ENCODE data around the gene SCAPER.

Gene SCAPER

DNA sequence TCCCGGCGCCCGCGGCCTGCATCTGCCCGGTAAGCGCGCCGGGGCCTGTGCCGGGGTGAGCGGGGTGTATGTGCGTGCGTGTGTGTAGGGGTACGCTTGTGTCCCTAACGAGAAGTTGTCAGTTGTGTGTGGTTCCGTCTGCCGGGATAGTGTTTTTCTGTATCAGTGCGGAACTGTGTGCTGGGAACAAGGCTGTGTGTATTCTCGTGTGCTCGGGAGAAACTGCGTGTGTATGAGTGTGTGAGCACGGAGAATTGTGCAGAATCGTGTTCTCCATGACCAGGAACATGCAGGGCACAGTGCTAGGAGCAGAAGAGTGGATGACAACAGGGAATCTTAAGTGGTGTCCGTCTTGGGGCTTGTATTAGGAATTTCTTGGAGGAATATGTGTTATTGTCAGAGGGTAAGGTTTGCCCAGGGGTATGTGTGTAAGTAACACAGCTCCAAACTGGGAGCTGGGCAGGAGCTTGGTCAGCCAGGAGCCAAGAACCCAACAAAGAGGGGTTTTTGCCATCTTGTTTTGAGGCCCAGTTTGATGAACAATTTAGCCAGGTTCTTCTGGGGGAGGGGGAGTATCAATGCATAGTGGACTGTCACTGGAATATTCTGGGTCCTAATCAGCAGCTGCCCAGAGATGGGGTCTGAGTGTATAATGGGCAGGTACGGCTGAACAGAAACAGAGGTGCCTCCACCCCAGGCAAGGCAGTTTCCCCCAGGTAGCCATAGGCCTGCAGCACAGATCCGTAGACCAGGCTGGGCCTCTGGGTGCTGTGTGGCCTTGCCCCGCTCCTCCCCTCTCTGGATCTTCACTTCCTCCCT, 566.4 kb downstream of the SCAPER start:
- DNase-seq (ENCODE audit: low read depth in 2 of 2): no peak

GRCh38 chr15:76337696-76338485, 567.2 kb downstream of the SCAPER start:
- DNase-seq (ENCODE audit: low read depth in 2 of 2): no peak

DNA sequence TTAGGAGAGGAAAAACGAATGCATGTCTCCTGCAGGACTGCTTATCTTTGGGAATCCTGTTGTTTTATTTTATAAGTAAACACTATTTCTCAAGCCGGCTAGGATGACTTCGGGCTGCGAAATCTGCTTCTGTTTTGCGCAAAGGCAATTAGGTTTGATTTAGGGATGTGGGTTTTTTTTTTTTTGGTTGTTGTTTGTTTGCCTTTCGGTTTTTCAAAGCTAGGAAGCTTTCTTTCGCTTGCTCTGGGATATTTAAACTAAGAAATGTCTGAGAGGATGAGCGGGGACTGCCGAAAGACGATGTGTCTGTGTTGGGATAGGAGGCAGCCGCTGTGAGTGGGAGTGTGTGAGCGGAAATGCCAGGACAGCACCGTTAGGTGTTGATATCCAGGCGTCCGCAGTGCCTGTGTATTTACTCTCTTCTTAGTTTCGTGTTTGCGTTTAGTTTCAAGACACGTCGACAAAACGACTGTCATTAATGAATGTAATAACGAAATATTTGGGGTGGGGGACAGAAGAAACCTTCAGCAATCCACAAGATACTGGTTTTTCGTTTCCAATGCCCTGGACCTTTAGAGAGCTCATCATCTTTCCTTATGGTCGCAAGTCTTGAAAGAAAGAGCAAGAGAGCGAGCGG, 568.0 kb downstream of the SCAPER start:
- no peak for DNase-seq (ENCODE audit: low read depth in 2 of 2)

DNA sequence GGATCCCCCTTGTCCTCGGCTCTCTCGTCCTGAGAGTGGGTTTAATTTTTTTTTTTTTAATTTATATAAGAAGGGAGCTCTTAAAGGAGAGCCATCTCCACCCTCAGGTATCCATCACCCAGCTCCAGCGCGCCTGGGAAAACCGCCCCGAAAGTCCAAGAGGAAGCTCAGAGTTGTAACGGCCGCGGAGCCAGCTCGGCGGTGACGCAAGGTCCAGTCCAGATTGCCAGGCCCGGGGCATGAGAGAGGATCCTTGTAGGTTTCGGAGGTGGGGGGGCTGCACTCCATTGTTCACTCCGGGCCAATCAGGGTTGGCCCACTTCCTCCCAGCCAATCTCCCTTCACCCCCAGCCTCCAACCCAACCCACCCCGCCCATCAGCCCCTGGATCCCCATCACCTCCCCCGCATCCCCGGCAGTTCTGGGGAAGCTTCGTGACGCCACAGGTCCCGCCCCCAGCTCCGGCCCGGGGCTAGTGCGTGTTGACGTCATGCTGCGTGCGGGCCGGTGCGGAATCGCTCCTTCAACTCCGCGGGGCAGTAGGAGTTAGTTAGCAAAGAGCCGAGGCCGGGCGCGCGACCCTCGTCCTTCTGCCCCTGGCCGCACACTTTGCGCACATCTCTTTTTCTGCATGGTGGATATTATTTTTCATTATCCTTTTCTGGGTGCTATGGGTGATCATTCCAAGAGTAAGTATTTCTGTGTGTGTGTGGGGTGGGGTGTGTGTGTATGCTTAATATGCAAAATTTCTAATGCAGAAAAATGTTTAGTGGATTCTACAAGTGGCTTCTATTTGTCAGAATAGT, 568.7 kb downstream of the SCAPER start, which contains the start of gene ISL2:
ISL2 (plus strand) TSS at position 520 of the 805 bp plus-strand sequence; CDS start at position 631, 111 bp downstream.
- DNase-seq (ENCODE audit: low read depth in 2 of 2): peak; percentile 62 to 70

GRCh38 chr15:76335307-76336253, 569.6 kb downstream of the SCAPER start:
- no peak for DNase-seq (ENCODE audit: low read depth in 2 of 2)

- no peak for DNase-seq (ENCODE audit: low read depth in 2 of 2)
Measured at GRCh38 chr15:76334438-76335306, 570.5 kb downstream of the SCAPER start.

DNA sequence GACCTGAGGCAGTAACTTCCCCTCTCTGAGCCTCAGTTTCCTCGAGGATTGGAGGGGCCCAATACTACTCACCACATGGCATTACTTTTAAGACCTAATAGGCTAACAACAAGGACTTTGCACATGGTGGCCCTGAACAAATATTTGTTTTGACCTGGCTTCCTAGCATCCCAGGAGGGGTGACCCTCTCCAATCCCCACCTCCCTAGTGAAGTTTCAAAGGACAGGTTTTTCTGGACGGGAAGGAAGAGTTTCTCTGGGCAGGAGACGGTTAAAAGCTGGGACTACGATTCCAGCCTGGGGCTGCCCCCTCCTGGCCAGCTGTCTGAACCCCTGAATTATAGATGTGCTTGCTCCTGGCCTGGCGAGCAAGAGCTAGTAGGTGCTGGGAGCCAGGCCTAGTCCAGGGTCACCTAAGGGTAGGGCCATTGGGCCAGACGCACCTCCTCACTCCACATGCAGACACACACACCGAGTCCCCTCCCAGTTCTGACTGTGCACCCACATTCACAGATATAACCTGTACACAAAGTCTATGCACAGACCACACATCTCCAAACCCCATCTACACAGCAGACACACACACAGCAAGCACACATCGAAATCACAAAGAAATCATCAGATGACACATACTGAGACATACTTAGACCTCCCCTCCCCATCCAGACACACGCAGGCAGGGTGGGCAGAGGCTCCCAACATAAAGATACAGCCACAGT, 571.3 kb downstream of the SCAPER start:
- no peak for DNase-seq (ENCODE audit: low read depth in 2 of 2)

- DNase-seq (ENCODE audit: low read depth in 2 of 2): no peak
Measured at GRCh38 chr15:76333309-76333708, 571.8 kb downstream of the SCAPER start.

GRCh38 chr15:76332796-76333195, 572.3 kb downstream of the SCAPER start:
- no peak for DNase-seq (ENCODE audit: low read depth in 2 of 2)

- DNase-seq (ENCODE audit: low read depth in 2 of 2): no peak
Measured at GRCh38 chr15:76330080-76330680, 575.0 kb downstream of the SCAPER start.

DNA sequence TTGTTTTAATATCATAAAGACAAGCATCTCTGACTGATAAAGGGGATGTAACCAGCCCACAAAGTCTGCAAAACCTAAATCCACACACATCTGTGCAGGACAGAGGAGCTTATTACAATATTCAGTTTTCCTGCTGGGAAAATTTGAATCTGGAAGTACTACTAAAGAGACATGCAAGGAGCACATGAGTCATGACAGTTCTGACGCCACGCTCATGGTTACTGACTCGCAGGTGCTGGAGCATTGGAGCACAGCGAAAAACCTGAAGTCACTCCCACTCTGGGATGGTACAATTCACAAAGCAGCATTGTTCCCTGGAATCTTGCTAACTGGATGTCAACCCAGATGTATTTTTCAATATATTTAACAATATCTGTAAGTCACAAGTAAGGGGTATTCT, 576.2 kb downstream of the SCAPER start:
- no peak for DNase-seq (ENCODE audit: low read depth in 2 of 2)

DNA sequence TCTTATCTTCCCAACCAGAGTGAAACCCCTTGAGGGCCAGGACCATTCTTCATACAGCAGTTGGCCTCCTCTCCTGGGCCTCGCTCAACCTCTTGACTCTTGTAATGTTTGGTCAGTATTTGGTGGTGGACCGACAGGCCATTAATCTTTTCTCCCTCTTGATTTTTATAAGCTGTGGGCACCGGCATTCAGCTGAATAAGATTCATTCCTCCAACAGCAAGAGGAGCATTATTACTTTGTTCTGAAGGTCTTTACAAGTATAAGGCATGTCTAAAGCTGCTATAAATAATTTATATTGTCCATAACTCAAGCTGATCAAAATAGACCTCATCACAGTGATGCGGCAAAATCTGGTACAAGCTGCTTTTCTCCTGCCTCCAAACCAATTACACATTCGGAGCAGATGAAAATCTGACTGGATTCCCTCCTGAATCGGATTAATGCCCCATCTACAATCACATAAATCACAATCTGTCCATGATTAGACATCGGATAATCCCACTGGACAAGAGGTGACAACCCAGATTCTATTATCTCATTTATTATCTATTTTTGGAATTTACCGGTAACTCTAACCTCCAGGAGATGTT, 576.9 kb downstream of the SCAPER start:
- DNase-seq (ENCODE audit: low read depth in 2 of 2): no peak

GRCh38 chr15:76327191-76328105, 577.7 kb downstream of the SCAPER start:
- DNase-seq (ENCODE audit: low read depth in 2 of 2): no peak

DNA sequence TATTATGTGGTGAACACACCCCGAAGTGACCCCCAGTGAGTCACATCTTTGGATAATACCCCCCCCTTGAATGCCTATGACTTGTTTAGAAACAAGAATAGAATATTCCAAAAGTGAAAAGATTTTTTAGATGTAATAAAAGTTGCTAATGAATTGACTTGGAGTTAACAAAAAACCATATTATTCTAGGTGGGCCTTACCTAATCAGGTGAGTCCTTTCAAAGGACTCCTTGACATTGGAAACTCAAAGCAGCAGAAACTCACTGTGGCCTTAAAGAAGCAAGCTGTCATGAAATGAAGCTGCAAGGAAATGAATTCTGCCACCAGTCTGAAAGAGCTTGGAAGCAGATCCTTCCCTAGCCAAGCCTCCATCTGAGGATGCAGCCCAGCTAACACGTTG, 579.4 kb downstream of the SCAPER start:
- no peak for DNase-seq (ENCODE audit: low read depth in 2 of 2)

GRCh38 chr15:76324066-76324465, 581.1 kb downstream of the SCAPER start:
- DNase-seq (ENCODE audit: low read depth in 2 of 2): no peak

DNA sequence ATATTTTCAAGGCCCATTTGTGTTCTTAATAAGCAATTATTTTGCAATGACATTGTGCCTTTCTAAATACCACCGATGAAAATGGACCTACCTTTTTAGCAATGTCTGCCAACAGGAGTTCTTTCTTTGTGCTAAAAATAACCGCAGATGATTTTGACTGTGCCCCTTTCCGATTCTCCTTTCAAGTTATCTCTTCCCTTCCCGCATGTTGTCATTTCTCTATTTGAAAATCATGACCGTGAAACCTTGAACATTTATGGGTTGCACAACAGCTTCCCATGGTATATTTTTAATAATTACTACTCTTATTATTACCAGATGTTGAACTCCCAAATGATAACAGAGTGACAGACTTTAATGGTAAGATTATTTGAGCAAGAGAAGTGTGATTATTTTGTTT, 583.5 kb downstream of the SCAPER start:
- DNase-seq (ENCODE audit: low read depth in 2 of 2): no peak

DNA sequence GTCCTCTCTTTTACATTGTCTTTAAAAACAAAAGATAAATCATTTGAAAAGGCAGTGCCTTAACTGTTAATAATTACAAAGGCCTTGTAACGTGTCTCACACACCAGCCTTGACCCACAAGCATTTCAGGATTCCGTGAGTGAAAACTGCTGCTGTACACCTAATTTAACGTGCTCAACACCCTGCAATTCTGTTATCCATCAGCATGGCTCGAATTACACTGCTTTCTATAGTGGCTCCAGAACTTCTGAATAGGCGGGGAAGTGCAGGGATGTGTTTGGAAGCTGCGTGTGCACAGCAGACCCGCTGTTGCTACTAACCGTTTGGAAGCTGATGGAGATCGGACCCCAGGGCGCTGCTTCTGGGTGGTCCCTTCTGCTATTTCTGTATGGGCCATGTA, 584.0 kb downstream of the SCAPER start:
- DNase-seq (ENCODE audit: low read depth in 2 of 2): no peak
